AG09309 (cell line): ENCODE data around the gene TMEM158.

ENCODE experiments used
- DNase-seq: peaks from one replicate; pipeline ENCODE4 v3.0.0-alpha.2; 2010; ENCODE audit warnings: low read depth
- H3K4me3 ChIP-seq: 2 replicates; pipeline ENCODE4 v1.5.1; 2011; ENCODE audit warnings: mild to moderate bottlenecking, low read depth, low read length, moderate library complexity; ENCODE audit not compliant: control insufficient read depth
- TF ChIP-seq, protein P1 (sequence below): IDR thresholded peaks from 2 replicates; pipeline ENCODE4 v1.5.1; 2011; ENCODE audit warnings: mild to moderate bottlenecking, low read depth, low read length, inconsistent platforms; ENCODE audit not compliant: insufficient read depth, control insufficient read depth; ENCODE audit errors: missing control alignments

The TMEM158 gene

DNA sequence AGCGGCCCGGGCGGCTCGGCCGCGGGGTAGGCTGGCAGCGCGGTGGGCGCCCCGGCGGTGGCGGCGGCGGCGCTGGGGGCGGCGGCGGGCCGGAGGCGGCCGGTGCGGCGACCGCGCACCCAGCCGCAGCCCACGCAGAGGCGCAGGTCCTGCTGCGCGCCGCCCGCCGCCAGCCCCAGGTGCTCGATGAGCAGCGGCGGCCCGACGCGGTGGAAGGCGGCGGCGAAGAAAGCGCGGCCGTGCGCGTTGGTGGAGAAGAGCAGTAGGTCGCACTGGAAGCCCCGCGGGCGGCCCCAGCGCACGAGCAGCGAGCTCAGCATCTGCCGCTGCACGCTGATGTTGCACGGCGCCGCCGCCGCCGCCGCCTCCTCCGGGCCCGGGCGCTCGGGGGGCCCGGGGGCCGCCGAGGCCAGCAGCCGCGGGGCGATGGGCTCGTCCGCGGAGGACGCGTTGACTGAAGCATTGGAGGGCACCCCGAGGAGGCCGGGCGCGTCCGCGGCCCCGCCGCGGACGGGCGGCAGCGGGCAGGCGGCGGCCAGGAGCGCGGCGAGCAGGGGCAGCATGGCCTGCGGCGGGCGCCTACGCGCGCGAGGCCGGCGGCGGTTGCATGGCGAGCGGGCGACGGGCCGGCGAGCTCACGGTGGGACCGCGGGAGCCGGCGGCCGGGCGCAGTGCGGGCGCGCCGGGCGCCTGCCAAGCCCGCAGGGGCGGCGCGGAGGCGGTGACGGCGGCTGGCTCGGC lies 452 bp downstream of the TMEM158 start:
- peak overlapping the region; percentile 52 for H3K4me3 ChIP-seq
- DNase-seq, result no peak
- TF ChIP-seq, protein P1, sequence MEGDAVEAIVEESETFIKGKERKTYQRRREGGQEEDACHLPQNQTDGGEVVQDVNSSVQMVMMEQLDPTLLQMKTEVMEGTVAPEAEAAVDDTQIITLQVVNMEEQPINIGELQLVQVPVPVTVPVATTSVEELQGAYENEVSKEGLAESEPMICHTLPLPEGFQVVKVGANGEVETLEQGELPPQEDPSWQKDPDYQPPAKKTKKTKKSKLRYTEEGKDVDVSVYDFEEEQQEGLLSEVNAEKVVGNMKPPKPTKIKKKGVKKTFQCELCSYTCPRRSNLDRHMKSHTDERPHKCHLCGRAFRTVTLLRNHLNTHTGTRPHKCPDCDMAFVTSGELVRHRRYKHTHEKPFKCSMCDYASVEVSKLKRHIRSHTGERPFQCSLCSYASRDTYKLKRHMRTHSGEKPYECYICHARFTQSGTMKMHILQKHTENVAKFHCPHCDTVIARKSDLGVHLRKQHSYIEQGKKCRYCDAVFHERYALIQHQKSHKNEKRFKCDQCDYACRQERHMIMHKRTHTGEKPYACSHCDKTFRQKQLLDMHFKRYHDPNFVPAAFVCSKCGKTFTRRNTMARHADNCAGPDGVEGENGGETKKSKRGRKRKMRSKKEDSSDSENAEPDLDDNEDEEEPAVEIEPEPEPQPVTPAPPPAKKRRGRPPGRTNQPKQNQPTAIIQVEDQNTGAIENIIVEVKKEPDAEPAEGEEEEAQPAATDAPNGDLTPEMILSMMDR, result no peak

DNA sequence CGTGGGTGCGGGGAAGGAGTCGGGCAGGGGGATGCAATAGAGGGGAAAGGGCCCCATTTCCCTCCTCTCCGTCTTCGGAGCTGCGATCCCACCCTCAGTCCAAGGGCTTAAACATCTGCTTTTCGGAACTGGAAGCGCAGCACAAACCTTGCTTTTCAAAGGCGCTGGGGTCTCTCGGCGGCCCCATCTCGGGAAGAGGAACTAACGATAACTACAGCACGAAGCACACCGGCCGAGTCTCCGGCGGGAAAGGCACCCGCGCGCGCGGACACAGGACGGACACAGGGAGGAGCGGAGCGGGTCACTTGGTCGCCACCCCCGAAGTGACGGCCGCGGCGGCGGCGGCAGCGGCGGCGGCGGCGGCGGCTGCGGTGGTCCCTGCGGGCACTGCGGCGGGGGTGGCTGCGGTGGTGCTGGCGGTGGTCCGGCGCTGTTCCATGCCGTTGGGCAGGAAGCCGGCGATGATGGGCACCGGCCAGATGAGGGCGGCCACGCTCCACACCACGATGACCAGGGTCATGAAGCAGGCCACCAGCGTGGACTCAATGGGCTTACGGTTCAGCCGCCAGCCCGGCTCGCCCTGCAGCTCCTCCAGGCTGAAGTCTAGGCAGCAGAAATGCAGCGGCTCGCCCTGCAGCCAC lies 1.1 kb downstream of the TMEM158 start:
- peak overlapping the region; percentile 52 for H3K4me3 ChIP-seq
- DNase-seq, result no peak
- TF ChIP-seq, protein P1, result peak; percentile 60

DNA sequence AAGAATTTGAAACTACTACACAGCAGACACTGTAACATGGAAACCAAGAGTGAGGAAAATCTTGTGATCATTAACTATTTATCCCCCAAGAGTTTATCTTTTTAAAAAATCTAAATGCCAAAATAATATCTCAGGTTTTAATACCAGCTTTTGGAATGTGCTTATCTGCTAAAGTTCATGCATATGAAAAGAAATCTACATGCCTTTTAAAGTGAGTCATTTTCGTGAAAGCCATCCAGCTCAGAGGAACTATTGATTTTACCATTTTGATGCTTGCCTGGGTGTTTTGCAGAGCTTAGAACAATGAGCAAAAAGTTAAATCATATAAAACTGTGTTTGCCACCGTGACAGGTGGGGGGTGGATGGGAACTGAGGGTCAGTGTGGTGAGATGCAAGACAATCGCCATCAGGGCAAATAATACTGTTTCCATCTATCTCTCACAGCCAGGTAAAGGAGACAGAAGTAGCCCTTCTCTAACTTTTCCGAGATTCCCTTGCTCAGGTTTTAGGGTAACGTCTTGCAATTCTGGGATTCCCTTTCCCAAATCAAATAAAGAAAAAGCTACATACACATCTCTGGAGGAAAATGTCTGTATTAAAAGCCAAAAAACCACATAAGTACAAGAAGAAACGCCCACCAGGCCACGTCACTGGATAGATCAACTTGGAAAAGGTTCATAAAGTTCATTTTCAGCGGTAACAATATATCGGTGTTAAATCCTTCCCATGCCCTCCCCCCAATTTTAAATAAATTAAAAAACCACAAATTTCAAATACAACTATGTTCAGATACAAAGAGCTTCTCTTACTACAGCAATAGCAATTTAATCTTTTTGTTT lies 2.0 kb downstream of the TMEM158 start:
- H3K4me3 ChIP-seq, result peak overlapping the region; percentile 52
- TF ChIP-seq, protein P1, result no peak
- no peak for DNase-seq

DNA sequence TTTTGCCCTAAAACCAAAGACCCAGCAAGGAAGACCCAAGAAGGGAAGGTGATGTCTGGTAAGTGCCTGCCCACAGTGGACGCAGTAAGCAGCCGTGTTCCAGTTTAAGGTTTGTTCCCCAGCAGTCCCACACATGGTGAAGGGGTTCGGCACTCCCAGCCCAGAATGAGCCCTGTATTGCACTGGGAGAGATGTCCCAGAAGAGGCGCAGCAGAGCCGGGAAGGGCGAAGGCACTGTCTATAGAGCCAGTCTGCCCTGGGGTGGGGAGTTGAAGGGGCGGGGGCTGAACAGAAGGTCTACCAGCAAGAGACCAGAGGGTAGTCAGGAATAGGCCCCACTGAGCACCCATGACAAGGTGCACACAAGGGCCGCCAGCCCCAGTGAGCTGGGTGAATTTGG lies 6.4 kb downstream of the TMEM158 start:
- TF ChIP-seq, protein P1, result no peak
- DNase-seq, result no peak
- no peak overlapping the region for H3K4me3 ChIP-seq

DNA sequence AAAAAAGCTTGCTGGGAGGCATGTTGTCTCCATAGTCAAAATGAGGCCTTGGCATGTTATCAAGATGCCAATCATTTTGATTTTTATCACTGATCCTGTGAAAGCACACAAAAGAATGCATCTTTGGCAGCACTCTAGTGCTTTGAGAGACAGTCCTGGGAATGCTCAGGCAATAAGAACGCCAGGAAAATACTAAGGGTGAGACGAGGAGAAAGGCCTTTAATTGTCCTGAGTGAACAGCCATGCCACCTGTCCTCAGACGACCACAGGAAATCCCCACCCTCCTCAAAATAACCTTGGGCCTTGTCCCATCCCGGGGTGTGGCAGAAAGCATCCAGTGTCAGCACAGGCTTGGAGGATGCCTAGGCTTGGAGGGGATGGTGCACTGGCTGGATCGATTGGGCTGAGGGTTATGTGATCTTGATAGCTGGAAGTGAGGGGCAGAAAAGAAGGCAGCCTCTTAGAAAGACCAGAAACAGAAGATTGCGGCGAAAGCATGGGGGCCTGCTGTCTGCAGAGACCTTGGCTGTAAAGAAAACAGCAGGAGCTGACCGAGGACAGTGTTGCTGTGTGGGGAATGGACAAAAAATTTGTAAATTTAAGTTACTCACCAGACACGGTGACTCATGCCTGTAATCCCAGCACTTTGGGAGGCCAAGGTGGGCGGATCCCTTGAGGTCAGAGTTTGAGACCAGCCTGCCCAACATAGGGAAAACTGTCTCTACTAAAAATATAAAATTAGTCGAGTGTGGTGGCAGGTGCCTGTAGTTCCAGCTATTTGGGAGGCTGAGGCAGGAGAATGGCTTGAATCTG lies 7.3 kb downstream of the TMEM158 start:
- H3K4me3 ChIP-seq, result no peak overlapping the region
- TF ChIP-seq, protein P1, result no peak
- no peak for DNase-seq
